HG03095 (cell line): Measurements from ENCODE around the gene CFL1.

Experiments used
- ATAC-seq: cut with Tn5 transposase; IDR thresholded peaks from one replicate; pipeline ENCODE4 v1.9.1; 2021; ENCODE audit warnings: moderate library complexity; ENCODE audit not compliant: unreplicated experiment

CFL1 gene

GRCh38 chr11:65888163-65888814 lies 30.3 kb upstream of the CFL1 start, which contains the start of gene FIBP:
FIBP (minus strand) TSS chr11:65888471; CDS start chr11:65888418, 53 bp downstream.
- ATAC-seq: peak; percentile 36

- ATAC-seq: no peak
These were observed 29.8 kb upstream of the CFL1 start for GRCh38 chr11:65887723-65888162.

- no peak for ATAC-seq
These were observed 29.1 kb upstream of the CFL1 start for GRCh38 chr11:65886826-65887722.

- no peak for ATAC-seq
These were observed 28.0 kb upstream of the CFL1 start for GRCh38 chr11:65885808-65886536.

GRCh38 chr11:65885231-65885630 lies 27.3 kb upstream of the CFL1 start:
- no peak for ATAC-seq

GRCh38 chr11:65884716-65885092 lies 26.7 kb upstream of the CFL1 start:
- no peak for ATAC-seq

- ATAC-seq: no peak
These were observed 26.1 kb upstream of the CFL1 start for GRCh38 chr11:65883786-65884715.

- no peak for ATAC-seq
These were observed 25.2 kb upstream of the CFL1 start for GRCh38 chr11:65883058-65883761.

GRCh38 chr11:65882120-65883057 lies 24.4 kb upstream of the CFL1 start:
- ATAC-seq: no peak

GRCh38 chr11:65880844-65881421 lies 23.0 kb upstream of the CFL1 start:
- ATAC-seq: no peak

GRCh38 chr11:65880027-65880426 lies 22.0 kb upstream of the CFL1 start:
- ATAC-seq: no peak

- ATAC-seq: no peak
These were observed 21.6 kb upstream of the CFL1 start, which contains the start of gene CTSW for GRCh38 chr11:65879617-65880016. CTSW (plus strand) TSS chr11:65879837; CDS start chr11:65879855, 18 bp downstream.

GRCh38 chr11:65873318-65874156 lies 15.6 kb upstream of the CFL1 start:
- ATAC-seq: peak; percentile 67

GRCh38 chr11:65872586-65873317 lies 14.8 kb upstream of the CFL1 start, which contains the start of gene EFEMP2:
EFEMP2 (minus strand) TSS chr11:65872800; CDS start chr11:65872354, 446 bp downstream.
- ATAC-seq: no peak

- ATAC-seq: no peak
These were observed 14.0 kb upstream of the CFL1 start for GRCh38 chr11:65871811-65872548.
